Measurements from ENCODE around the gene CHRNA5. TPM values are rescaled to one million over a fixed set of nuclear protein-coding genes. Genes with fewer than 3 reads are reported as not detected.

The CHRNA5 gene
- total and polyA plus RNA-seq, 7 experiments from 2014 or later: 0.10 to 3.4 (median 0.62) TPM; not detected in 2

Other genes with a start within 250 kb of the CHRNA5 start
- not detected for gene CRABP1, start 225.2 kb upstream of the CHRNA5 start, total RNA-seq
- not detected for gene CRABP1, start 225.2 kb upstream of the CHRNA5 start, polyA plus RNA-seq
- 10 to 100 TPM; 64.1 to 79.8 (median 69.5) TPM for gene IREB2, start 127.3 kb upstream of the CHRNA5 start, total RNA-seq
- 10 to 100 TPM; 17.6 to 18.0 TPM for gene IREB2, start 127.3 kb upstream of the CHRNA5 start, polyA plus RNA-seq
- gene HYKK, start 57.9 kb upstream of the CHRNA5 start, total RNA-seq: 1 to 10 TPM; 1.4 to 7.3 (median 3.1) TPM
- gene HYKK, start 57.9 kb upstream of the CHRNA5 start, polyA plus RNA-seq: 10 to 100 TPM in 1 of 2 donors, 1 to 10 TPM in 1; 6.2 to 10.1 TPM
- 100 to 1,000 TPM in 1 of 5 experiments, 10 to 100 TPM in 4; 69.6 to 284 (median 79.9) TPM for gene PSMA4, start 25.1 kb upstream of the CHRNA5 start, total RNA-seq
- gene PSMA4, start 25.1 kb upstream of the CHRNA5 start, polyA plus RNA-seq: 100 to 1,000 TPM; 197 to 219 TPM
- gene CHRNA3, start 55.5 kb downstream of the CHRNA5 start, total RNA-seq: not detected
- gene CHRNA3, start 55.5 kb downstream of the CHRNA5 start, polyA plus RNA-seq: not detected
- not detected for gene CHRNB4, start 75.7 kb downstream of the CHRNA5 start, total RNA-seq
- not detected for gene CHRNB4, start 75.7 kb downstream of the CHRNA5 start, polyA plus RNA-seq
- 1 to 10 TPM in 1 of 5 experiments, not detected in 4; 1.5 TPM for gene ADAMTS7, start 245.9 kb downstream of the CHRNA5 start, total RNA-seq
- not detected for gene ADAMTS7, start 245.9 kb downstream of the CHRNA5 start, polyA plus RNA-seq

Data from naive thymus-derived CD4-positive, alpha-beta T cell (primary cell).